ENCODE data around the gene ZNF587. TPM values are rescaled to one million over a fixed set of nuclear protein-coding genes. Genes with fewer than 3 reads are reported as not detected.
A peak's percentile ranks its signal among the peaks of the same experiment; 100 is the strongest.
"Not testable (repeated sequence)": the region's sequence is repeated elsewhere in the genome, so short reads cannot be mapped to it uniquely, and the experiment has no call there.

The ZNF587 gene
- total and polyA plus RNA-seq, 2 donors from 2014 or later, result 3.7 to 37.3 TPM

GRCh38 chr19:57887195-57887941 lies 37.7 kb downstream of the ZNF587 start:
- intact Hi-C loops (cut with DNase I), result no loop called here

GRCh38 chr19:57888107-57888559 lies 38.5 kb downstream of the ZNF587 start:
- Histone ChIP-seq H3K4me3 (ENCODE audit: low read length in 3 of 3) (peak overlapping the region; percentile 96 to 98 (median 96)), H3K4me1 (ENCODE audit: control insufficient read depth in 2 of 3, insufficient read depth in 2 of 3, low read depth in 1 of 3, low read length in 3 of 3) (peaks cover 2 to 5% (median 3%) of the 10 kb centered on the region in 3 donors), H3K27ac (ENCODE audit: low read depth in 2 of 2, low read length in 2 of 2) (peak overlapping the region in 1 of 2 donors; percentile 76), H3K9me3 (ENCODE audit: control insufficient read depth in 2 of 3, insufficient read depth in 1 of 3, low read length in 3 of 3) (no peaks in the 10 kb centered on the region), H3K36me3 (ENCODE audit: control insufficient read depth in 2 of 3, insufficient read depth in 3 of 3, low read length in 3 of 3) (peaks cover 0 to 9% (median 0%) of the 10 kb centered on the region in 3 donors), H3K27me3 (ENCODE audit: control insufficient read depth, insufficient read depth, low read length) (no peaks in the 10 kb centered on the region), H3K9ac (ENCODE audit: low read length in 3 of 3) (peak overlapping the region; percentile 87 to 93 (median 89))
- DNase-seq (peak in 2 of 5 donors; percentile 40 to 41), FAIRE-seq (no peak)
- TF ChIP-seq, protein P1, sequence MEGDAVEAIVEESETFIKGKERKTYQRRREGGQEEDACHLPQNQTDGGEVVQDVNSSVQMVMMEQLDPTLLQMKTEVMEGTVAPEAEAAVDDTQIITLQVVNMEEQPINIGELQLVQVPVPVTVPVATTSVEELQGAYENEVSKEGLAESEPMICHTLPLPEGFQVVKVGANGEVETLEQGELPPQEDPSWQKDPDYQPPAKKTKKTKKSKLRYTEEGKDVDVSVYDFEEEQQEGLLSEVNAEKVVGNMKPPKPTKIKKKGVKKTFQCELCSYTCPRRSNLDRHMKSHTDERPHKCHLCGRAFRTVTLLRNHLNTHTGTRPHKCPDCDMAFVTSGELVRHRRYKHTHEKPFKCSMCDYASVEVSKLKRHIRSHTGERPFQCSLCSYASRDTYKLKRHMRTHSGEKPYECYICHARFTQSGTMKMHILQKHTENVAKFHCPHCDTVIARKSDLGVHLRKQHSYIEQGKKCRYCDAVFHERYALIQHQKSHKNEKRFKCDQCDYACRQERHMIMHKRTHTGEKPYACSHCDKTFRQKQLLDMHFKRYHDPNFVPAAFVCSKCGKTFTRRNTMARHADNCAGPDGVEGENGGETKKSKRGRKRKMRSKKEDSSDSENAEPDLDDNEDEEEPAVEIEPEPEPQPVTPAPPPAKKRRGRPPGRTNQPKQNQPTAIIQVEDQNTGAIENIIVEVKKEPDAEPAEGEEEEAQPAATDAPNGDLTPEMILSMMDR (IDR thresholded peaks at IDR 0.05; ENCODE audit: borderline replicate concordance, extremely low read depth, insufficient read depth), result no peak
- intact Hi-C loops (cut with DNase I), result no loop called here

More at GRCh38 chr19:57887195-57887941, 37.7 kb downstream of the ZNF587 start:
- TF ChIP-seq, protein P1 (IDR thresholded peaks at IDR 0.05; ENCODE audit: borderline replicate concordance, extremely low read depth, insufficient read depth), result no peak
- FAIRE-seq (no peak), DNase-seq (peak in 4 of 5 donors; percentile 45 to 85 (median 70))
- Histone ChIP-seq H3K9ac (ENCODE audit: low read length in 3 of 3) (no peak overlapping the region), H3K27ac (ENCODE audit: low read depth in 2 of 2, low read length in 2 of 2) (no peak overlapping the region), H3K4me1 (ENCODE audit: control insufficient read depth in 2 of 3, insufficient read depth in 2 of 3, low read depth in 1 of 3, low read length in 3 of 3) (peaks cover 2 to 5% (median 3%) of the 10 kb centered on the region in 3 donors), H3K4me3 (ENCODE audit: low read length in 3 of 3) (peak overlapping the region; percentile 96 to 98 (median 96)), H3K9me3 (ENCODE audit: control insufficient read depth in 2 of 3, insufficient read depth in 1 of 3, low read length in 3 of 3) (no peaks in the 10 kb centered on the region), H3K36me3 (ENCODE audit: control insufficient read depth in 2 of 3, insufficient read depth in 3 of 3, low read length in 3 of 3) (peaks cover 0 to 9% (median 0%) of the 10 kb centered on the region in 3 donors), H3K27me3 (ENCODE audit: control insufficient read depth, insufficient read depth, low read length) (no peaks in the 10 kb centered on the region)

DNA sequence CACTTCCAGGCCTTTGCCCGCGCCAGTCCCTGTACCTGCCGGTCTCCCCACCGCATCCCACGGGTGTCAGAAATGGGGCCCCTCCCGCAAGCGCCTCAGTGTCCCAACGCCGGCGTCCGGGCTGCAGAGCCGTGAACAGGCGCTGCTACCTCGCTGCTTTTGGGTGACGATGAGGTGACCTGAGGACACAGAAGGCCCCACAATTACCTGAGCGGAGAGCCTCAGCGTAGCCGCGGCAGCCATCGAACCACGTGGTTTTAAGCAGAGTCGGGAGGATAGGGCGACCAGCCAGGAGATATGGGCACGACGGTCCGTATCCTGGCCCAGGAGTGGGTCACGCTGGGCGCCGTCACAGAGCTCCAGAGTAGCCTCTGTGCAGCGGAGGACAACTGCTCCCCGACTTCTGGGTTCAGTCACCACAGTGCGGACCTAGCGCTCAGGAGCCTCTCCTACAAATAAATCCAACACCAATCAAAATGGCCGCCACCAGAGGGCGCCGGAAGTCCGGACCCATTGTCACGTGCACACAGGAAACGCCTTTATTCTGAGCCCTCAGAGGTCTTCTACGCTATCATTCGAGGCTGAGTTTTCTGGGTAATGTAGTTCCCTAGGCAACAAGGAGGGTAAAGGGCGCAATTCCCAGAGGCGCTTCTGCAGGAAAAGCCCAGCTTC lies 39.0 kb downstream of the ZNF587 start, which contains the start of gene ZNF814:
Gene ZNF814, minus strand, starts transcription at position 478 of the 672 bp plus-strand sequence. Its CDS starts 235 bp downstream, at position 243.
- TF ChIP-seq, protein P1 (IDR thresholded peaks at IDR 0.05; ENCODE audit: borderline replicate concordance, extremely low read depth, insufficient read depth), result peak; percentile 23
- H3K36me3 ChIP-seq (ENCODE audit: control insufficient read depth in 2 of 3, insufficient read depth in 3 of 3, low read length in 3 of 3), result peaks cover 0 to 9% (median 0%) of the 10 kb centered on the region in 3 donors
- peak within 1 kb of the TSS; percentile 96 to 98 (median 96) for H3K4me3 ChIP-seq (ENCODE audit: low read length in 3 of 3)
- peak; percentile 33 for FAIRE-seq
- DNase-seq, result peak; percentile 92 to 97 (median 95)
- peak within 1 kb of the TSS; percentile 45 to 76 for H3K27ac ChIP-seq (ENCODE audit: low read depth in 2 of 2, low read length in 2 of 2)
- peak within 1 kb of the TSS; percentile 87 to 93 (median 89) for H3K9ac ChIP-seq (ENCODE audit: low read length in 3 of 3)
- intact Hi-C loops (cut with DNase I), result no loop called here
- H3K9me3 ChIP-seq (ENCODE audit: control insufficient read depth in 2 of 3, insufficient read depth in 1 of 3, low read length in 3 of 3), result no peaks in the 10 kb centered on the region
- peaks cover 2 to 5% (median 3%) of the 10 kb centered on the region in 3 donors for H3K4me1 ChIP-seq (ENCODE audit: control insufficient read depth in 2 of 3, insufficient read depth in 2 of 3, low read depth in 1 of 3, low read length in 3 of 3)
- no peaks in the 10 kb centered on the region for H3K27me3 ChIP-seq (ENCODE audit: control insufficient read depth, insufficient read depth, low read length)

- FAIRE-seq; H3K4me1 ChIP-seq (ENCODE audit: control insufficient read depth in 2 of 3, insufficient read depth in 2 of 3, low read depth in 1 of 3, low read length in 3 of 3); H3K4me3 ChIP-seq (ENCODE audit: low read length in 3 of 3); H3K36me3 ChIP-seq (ENCODE audit: control insufficient read depth in 2 of 3, insufficient read depth in 3 of 3, low read length in 3 of 3); intact Hi-C loops (cut with DNase I); H3K27me3 ChIP-seq (ENCODE audit: control insufficient read depth, insufficient read depth, low read length); H3K9ac ChIP-seq (ENCODE audit: low read length in 3 of 3); H3K27ac ChIP-seq (ENCODE audit: low read depth in 2 of 2, low read length in 2 of 2); H3K9me3 ChIP-seq (ENCODE audit: control insufficient read depth in 2 of 3, insufficient read depth in 1 of 3, low read length in 3 of 3); DNase-seq: not testable (repeated sequence)
Measured at GRCh38 chr19:57890706-57891105, 41.0 kb downstream of the ZNF587 start.

Measured in kidney (tissue), 14 donors.